HG03565 (cell line): ENCODE measurements around the gene KDM3B.

Experiments
- ATAC-seq: cut with Tn5 transposase; IDR thresholded peaks from one replicate; pipeline ENCODE4 v1.9.1; 2021; ENCODE audit warnings: mild to moderate bottlenecking, moderate library complexity; ENCODE audit not compliant: unreplicated experiment

Gene KDM3B

DNA sequence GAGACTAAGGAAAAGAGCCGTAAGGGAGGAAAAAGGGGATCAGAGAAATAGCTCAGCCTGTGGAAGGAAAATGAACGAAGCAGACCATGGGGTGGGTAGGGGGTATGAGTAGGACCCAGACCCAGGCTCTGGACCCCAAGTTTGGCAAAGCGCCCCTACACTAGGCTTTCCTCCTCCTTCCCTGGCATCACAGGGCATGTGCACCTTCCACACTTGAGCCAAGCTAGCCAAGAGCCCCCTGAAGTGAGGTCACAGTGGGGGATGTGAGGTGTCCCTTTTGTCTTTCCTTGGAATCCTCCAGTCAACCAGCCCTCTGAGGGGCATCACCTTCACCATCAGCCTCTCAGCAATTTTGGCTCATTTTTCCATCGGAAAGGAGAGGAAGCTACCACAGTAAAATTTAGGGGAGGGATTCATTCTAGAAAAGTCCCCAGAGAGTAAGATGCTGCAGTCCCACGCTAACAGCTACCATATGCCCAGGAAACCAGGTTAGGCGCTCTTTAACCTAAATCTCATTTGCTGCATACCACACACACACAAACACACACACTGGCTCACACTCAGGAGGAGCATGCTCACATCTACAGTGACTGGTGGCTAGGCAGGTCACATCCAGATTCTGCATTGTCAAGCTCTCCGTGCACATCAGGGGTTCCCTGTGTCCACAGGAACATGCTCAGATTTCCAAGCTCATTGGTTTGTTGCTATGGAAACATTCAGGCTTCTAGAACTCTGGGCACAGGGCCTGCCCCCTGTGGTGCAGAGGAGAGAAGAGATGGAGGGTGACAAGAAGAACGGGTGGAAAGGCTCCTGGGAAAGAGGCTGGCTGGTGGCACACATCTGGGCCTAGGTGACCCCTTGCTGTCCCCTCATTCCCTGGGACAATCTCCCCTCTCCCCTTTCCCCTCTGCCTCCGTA lies 96.3 kb downstream of the KDM3B start:
- ATAC-seq = no peak

DNA sequence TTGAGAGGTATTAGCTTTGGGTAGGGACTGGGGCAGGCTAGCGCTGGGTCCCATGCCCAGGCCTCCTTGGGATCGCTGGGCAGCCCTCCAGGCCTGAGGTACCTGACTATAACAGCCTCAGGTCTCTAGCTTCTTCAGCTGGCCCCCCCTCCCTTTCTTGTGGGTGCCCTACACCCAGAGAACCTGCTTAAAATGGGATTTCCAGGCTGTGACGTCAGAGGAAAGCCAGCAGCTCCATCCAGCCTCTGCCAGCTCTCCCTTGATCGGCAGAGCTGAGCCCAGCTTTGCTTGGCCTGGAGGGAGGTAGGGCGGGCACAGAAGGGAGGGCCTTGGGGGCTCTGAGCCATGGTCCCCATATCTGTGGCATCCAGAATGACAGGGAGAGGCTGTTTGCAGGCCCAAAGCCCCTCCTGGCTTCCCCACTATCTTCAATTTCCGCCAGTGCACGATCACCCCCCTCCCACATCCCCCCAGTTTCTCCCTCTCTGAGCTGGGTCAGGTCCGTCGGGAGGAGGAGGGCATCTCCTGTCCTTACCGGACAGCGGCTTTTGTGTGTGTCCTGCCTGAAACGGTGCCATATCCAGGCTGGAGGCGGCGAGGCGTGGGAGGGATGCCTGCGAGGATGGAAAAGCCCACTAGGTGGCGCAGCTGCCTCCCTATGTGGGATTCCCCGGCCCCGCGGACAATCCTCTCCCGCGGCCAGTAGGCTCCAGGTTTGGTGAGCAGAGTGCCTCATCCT lies 97.2 kb downstream of the KDM3B start:
- ATAC-seq = peak; percentile 69

DNA sequence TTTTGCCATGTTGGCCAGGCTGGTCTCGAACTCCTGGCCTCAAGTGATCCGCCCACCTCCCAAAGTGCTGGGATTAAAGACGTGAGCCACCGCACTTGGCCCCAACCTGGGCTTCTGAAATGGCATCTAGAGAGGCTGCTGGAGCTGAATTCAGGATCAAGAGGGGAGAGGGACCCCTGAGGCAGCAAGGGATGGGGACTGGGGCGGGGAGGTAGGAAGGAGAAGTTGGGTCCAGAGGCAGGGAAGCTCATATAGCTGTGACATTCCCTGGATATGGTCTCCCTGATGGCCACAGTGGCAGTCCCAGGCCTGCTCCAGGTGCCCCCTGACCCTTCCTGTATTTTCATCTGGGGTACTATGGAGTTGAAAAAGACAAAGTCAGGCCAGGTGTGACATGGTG lies 98.5 kb downstream of the KDM3B start:
- no peak for ATAC-seq

DNA sequence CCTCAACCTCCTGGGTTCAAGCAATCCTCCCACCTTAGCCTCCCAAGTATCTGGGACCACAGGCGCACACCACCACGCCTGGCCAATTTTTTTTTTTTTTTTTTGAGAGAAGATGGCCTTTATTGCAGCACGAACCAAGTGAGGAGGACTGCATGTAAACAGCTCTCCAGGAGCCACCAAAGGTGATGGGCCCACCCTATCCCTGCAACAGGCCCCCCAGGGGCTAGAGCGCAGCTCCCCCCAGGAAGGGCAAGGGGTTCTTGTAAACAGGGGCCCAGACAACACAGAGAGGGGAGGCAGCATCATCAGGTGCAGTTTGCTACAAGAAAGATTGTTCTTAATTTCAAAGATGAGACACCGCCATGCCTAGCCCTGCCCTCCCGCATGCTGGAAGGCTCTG lies 100.2 kb downstream of the KDM3B start:
- no peak for ATAC-seq

DNA sequence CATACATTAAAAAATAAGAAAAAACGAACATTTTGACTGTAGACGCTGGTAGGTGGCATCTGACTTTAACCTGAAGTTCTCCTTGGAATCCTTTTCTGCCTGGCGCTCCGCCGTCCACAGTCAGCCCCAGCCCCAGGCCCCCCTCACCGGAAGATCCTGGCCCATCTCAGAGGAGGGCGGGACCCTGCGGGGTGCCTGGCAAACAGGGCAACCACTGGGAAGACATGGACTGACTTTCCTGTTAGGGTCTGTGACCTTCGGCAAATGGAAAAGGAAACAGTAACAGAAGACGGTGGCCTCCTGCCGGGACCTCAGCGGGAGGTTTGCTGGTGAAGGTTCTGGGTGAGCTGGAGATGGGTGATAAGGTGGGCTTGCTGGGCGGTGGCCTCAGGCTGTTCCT lies 101.1 kb downstream of the KDM3B start:
- ATAC-seq = no peak

DNA sequence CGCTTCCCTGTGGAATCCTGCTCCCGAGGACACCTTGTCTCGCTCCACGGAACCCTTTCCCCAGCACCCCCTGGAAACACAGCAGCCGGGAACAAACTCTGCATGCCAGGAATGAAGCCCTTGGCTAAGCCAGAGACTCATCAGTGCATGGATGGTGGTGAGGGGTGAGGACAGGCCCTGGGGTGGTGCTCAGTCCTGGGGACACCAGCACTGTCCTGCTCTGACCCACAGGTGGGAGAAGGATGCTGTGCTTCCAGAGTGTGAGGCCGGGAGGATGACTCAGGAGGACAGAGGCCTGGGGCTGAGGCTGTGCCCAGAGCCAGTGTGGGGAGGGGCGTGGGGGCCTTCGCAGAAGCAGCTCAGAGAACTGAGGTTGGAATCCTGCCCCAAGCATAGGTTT lies 101.6 kb downstream of the KDM3B start:
- ATAC-seq = no peak

DNA sequence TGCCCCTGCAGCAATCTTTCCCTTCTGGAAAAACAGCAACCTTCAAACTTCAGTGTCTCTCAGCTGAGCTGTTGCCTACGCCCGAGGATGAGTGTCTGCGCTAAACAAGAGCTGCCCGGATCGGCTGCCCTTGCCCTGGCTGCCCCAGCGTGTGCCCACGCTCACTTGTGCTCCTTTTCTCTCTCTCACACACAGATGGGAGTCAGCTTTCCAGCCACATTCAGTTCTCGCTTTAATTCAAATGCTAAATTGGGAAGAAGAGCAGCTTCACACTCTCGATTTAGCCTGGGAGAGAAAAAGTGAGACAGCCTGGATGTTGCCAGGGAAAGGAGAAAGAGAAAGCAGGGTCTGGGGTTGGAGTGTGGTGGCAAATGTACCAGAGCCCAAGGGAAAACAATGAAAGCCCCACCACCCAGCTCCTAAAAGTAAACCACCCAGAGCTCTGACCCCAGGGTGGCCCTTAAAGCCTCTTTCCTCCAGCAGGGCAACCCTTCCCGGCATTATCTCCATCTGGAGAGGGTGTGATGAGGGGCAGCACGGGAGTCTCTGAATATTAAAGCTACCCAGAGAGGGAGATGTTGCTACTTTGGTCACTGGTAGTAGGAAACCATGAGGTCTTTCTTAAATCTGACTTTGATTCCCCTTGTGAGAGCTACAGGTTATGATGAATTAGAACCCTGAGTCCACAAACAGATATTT lies 102.9 kb downstream of the KDM3B start:
- no peak for ATAC-seq

DNA sequence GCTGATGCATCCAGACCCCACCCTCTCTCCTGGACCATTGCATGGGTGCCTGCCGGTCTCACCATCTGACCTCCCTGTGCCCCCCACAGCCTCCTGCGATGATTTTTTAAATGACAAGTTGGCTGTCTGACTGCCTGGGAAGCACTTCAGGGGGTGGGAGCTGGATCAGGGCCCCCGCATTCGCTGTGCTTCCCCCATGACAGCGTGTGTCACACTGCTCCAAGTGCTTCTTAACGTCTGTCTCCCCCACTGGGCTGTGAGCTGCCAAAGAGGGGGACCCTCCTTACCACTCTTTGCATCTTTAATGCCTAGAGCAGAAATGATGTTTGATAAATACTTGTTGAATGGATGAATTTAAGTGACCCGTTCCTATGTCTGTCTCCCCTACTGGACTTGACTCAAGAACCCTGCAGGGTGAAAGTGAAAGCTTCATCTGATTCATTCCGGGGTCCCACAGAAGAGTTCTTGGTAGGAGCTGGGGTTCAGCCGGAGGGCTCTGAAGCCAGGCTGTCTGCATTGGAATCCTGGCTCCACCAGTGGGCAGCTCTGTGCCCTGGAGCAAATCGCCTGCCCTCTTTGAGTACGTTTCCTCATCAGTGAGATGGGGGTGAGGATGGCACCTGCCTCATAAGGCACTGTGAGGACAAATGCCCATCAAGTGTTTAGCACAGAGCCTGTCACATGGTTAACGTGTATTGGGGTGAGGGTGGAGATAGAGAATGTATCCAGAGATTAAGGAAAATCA lies 105.2 kb downstream of the KDM3B start:
- ATAC-seq = no peak

DNA sequence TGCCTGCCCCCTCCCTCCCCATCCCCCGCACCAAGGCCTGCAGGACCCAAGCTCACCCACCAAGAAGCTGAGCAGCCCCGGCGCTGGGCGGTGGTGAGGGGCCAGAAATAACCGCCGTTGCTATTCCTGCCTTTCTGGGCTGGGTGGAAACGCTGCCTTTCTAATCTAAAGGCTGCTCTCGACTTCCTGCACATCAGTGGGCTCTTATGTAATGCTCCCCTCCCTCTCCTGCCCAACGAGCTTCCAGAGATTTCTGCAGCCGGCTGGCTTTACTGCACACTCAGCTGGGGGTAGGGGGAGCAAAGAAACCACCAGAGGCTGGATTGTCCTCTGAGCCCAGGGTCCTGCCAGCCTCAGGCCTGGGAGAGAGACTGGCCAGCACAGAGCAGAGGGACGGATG lies 105.9 kb downstream of the KDM3B start:
- no peak for ATAC-seq

DNA sequence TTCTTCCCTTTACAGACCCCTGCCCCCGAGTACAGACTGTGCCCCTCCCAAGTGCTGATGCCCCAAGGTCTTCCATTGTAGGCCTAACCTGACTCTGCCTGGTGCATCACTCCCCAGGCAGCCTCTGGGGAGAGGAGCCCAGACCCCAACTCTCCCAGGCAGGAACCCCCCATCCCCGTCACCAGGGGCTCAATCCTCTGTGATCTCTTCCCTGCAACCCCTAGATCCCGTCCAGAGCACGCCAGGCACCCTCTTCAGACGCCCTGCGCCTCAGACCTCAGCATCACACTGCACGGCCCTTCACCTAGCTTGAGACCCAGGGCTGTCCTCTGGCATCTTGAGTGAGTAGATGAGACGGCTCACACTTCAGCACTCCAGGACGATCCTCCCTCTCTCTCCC lies 106.4 kb downstream of the KDM3B start:
- ATAC-seq = no peak

DNA sequence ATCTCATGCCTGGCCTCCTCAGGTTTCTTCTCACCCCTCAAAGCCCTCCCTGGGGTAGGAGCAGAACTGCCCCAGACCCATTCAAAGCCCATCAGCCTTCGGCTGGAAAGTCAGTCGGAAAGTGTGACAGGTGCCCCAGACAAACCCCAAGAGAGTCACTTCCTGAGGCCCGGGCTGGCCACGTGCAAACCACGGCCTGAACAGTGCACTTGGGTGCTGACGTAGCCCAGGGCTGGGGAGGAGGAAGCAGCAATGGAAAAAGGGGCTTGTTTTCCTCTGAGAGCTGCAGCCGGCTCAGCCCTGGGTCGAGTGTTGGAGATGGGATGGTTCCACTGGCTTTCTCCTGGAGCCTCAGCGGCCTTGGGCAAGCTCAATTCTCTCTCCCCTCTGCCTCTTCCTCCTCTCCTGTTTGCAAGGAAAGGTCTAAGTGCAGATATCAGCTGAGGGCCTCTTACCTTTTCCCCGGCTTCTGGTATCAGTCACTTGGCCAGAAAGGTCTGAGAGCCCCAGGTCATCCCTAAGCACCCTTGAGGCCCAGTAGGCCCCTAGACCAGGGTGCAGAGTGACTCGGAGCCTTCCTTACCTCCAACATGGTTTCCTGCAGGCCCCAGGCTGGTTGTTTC lies 106.9 kb downstream of the KDM3B start:
- no peak for ATAC-seq

DNA sequence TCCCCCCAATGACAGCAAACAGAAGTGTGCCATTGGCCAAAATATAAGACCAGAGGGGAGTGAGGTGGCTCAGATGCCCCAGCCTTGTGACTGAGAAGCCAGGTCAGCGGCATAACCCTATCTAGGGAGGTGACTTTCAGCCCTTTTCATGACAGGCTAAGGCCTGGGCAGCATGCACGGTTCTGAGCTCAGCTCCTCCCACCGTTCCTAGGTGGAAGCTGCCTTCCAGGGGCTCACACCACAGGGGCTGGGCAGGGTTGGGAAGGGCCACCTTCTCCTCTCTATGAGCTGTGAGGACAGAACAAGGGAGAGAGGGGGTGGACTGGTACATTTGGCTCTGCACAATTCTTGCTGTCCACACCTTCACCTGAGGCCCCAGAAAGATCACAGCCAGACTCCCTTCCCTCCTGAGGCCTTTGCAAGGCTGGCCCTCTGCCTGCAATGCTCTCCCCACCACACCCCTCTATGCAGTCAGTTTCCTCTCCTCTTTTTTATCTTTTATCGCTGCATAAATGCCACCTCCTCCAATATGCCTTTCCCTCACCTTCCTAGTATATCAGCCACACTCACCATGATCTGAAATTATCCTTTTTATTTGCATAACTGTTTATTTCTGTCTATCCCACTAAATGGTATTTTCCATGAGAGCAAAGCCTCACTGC lies 107.7 kb downstream of the KDM3B start:
- no peak for ATAC-seq

DNA sequence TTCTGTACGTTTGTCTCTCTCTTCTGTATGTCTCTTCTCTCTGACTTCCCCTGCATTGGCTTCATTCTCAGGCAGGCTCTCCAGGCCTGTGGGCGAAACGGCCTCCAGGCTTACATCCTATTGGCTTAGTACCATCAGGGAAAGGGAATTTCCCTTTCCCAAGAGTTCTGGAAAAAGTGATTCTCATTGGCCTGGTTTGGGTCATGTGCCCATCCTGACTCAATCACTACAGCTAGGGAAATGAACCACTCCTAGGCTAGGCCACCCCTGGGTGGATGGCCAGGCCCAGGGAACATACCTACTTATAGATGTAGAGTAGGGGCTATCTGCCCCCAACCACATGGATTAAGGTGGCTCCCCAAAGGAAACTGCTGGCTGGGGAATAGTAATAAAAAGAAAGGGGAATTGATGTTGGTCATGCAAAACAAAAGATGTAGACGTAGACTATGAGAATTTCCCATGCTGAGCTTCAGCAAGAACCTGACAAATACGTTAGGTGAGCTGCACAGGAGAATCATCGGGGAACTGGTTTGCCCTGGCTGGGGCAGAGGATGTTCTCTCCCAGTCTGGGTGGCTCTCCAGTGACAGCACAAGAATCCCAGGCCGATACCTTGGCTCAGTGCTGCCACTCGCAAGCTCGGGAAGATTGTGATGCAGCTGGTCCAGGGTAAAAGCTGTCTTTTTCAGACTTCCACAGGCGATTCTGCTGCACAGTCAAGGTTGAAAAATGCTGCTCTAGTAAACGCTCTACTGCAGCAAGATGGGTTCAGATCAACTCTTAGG lies 109.0 kb downstream of the KDM3B start:
- ATAC-seq = no peak

DNA sequence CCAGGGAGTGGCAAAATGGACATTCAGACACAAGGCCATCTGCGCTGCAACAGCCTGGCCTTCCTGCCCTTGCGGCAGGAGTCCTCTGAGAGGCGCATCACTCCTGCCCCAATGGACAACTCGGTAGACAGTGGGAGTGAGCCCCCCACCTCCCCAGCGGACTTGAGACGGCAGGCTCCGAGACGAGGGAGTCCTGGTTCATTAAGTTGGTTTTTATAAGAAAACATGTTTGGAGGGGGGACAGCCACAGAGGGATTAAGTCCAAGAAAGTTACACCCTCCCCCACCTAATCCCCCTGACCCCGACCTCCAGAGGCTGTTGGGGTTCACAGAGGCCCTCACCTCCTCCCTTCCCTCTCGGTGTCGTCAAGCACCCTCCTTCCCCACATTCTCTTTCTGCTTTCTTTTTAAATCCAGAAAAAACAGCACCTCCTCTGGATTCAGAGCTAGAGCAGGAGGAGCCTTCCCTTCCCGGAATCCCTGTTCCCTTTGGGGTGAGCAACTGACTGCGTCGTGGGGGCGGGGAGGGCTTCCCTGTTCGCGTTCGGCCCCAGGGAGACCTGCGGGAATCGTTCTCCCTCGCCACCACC lies 111.0 kb downstream of the KDM3B start:
- ATAC-seq = no peak

DNA sequence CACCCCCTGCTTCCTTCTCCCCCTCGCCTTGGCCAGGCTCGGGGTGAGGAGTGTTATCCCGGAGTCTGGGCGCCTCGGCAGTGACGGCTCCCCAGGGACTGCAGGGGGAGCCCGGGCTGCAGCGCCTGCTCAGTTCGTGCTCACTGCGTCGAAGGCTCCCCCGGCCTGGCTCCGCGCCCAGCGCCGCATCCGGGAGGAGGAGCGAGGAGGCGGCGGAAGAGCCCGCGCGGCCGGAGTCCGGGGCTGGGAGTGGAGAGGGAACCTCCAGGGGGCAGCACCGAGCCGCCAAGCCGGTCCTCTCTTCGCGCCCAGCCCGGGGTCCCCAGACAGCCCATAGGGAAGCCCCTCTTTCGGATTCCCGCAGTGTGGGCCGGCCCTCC lies 111.5 kb downstream of the KDM3B start:
- ATAC-seq = peak; percentile 48

DNA sequence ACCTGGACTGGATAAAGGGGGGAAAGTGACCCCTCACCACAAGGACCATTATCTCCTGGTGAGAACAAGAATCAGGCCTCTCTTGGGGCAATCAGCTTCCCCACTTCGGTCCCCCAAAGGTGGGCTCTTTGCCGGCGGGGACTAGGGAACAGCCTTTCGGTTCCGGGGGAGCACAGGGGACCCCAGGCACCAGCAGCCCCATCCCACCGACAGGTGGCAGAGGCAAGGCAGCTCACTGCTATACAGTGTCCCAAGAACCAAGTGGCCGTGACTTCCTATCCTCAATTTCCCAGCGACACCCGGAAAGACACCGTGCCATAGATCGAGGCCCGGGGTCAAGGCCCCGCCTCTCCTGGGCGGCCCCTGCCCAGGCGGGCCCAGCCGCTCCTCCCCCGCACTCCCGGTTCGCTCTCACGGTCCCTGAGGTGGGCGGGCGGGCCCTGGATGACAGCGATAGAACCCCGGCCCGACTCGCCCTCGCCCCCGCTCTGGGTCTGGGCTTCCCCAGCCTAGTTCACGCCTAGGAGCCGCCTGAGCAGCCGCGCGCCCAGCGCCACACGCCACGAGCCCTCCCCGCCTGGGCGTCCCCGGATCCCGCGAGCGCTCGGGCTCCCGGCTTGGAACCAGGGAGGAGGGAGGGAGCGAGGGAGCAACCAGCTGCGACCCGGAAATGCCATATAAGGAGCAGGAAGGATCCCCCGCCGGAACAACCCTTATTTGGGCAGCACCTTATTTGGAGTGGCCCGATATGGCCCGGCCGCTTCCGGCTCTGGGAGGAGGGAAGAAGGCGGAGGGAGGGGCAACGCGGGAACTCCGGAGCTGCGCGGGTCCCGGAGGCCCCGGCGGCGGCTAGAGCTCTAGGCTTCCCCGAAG lies 112.1 kb downstream of the KDM3B start:
- peak; percentile 57 for ATAC-seq

DNA sequence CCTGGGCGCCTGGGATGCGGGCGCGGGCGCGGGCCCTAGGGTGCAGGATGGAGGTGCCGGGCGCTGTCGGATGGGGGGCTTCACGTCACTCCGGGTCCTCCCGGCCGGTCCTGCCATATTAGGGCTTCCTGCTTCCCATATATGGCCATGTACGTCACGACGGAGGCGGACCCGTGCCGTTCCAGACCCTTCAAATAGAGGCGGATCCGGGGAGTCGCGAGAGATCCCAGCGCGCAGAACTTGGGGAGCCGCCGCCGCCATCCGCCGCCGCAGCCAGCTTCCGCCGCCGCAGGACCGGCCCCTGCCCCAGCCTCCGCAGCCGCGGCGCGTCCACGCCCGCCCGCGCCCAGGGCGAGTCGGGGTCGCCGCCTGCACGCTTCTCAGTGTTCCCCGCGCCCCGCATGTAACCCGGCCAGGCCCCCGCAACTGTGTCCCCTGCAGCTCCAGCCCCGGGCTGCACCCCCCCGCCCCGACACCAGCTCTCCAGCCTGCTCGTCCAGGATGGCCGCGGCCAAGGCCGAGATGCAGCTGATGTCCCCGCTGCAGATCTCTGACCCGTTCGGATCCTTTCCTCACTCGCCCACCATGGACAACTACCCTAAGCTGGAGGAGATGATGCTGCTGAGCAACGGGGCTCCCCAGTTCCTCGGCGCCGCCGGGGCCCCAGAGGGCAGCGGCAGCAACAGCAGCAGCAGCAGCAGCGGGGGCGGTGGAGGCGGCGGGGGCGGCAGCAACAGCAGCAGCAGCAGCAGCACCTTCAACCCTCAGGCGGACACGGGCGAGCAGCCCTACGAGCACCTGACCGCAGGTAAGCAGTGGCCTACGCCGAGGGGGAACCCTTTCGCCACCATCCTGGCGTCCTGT lies 113.0 kb downstream of the KDM3B start, which contains the start of gene EGR1:
TSS of gene EGR1 (plus strand) at position 219 of the 864 bp plus-strand sequence. CDS start at position 502, 283 bp downstream.
- peak; percentile 30 for ATAC-seq
